ENCODE results near the gene PRPF6. TPM values are rescaled to one million over a fixed set of nuclear protein-coding genes. Genes with fewer than 3 reads are reported as not detected.

The PRPF6 gene
- polyA plus RNA-seq, 1 donor from 2014 or later: 91.9 TPM

- Histone ChIP-seq H3K27ac (ENCODE audit: low read length) (no peak overlapping the region), H3F3A (ENCODE audit: insufficient read depth, low read length, poor library complexity, severe bottlenecking) (no peaks in the 10 kb centered on the region), H3K79me2 (replicated peaks; ENCODE audit: insufficient read depth, low read length) (peaks cover 5% of the 10 kb centered on the region), H3K9ac (ENCODE audit: low read length) (no peak overlapping the region), H3K9me3 (ENCODE audit: low read length) (no peaks in the 10 kb centered on the region), H3K27me3 (ENCODE audit: insufficient read depth, low read depth, low read length) (no peaks in the 10 kb centered on the region), H4K20me1 (ENCODE audit: insufficient read depth) (no peaks in the 10 kb centered on the region), H3K36me3 (ENCODE audit: insufficient read depth, low read length) (no peaks in the 10 kb centered on the region), H2AFZ (ENCODE audit: low read depth, low read length) (no peak overlapping the region), H3K4me3 (ENCODE audit: low read length) (no peak overlapping the region), H3K9me2 (ENCODE audit: insufficient read depth, low read length) (no peaks in the 10 kb centered on the region), H3K4me2 (ENCODE audit: low read length) (no peak overlapping the region)
- TF ChIP-seq MXI1 (conservative IDR thresholded peaks at IDR 0.05; ENCODE audit: poor library complexity, severe bottlenecking) (no peak), POLR2AphosphoS5 (IDR thresholded peaks at IDR 0.05) (no peak), SMC3 (conservative IDR thresholded peaks at IDR 0.05; ENCODE audit: poor library complexity) (no peak), CTCF (IDR thresholded peaks at IDR 0.05; ENCODE audit: poor library complexity, severe bottlenecking) (no peak), EZH2 (IDR thresholded peaks at IDR 0.05; ENCODE audit: borderline replicate concordance, insufficient read depth, low read length, poor library complexity, severe bottlenecking) (no peak), REST (IDR thresholded peaks at IDR 0.05; ENCODE audit: borderline replicate concordance) (no peak), TAF1 (IDR thresholded peaks at IDR 0.05; ENCODE audit: low read depth) (no peak), EP300 (conservative IDR thresholded peaks at IDR 0.05; ENCODE audit: poor library complexity, severe bottlenecking) (no peak), RAD21 (conservative IDR thresholded peaks at IDR 0.05) (no peak)
Measured at GRCh38 chr20:63963784-63964301, 17.1 kb upstream of the PRPF6 start.

GRCh38 chr20:63964412-63964811, 16.5 kb upstream of the PRPF6 start:
- peaks cover 8% of the 10 kb centered on the region for H3K79me2 ChIP-seq (replicated peaks; ENCODE audit: insufficient read depth, low read length)
- H3K9me3 ChIP-seq (ENCODE audit: low read length): no peaks in the 10 kb centered on the region
- no peak overlapping the region for H3K9ac ChIP-seq (ENCODE audit: low read length)
- H2AFZ ChIP-seq (ENCODE audit: low read depth, low read length): no peak overlapping the region
- H3F3A ChIP-seq (ENCODE audit: insufficient read depth, low read length, poor library complexity, severe bottlenecking): no peaks in the 10 kb centered on the region
- H3K27me3 ChIP-seq (ENCODE audit: insufficient read depth, low read depth, low read length): no peaks in the 10 kb centered on the region
- TF ChIP-seq POLR2AphosphoS5 (IDR thresholded peaks at IDR 0.05) (no peak), EP300 (conservative IDR thresholded peaks at IDR 0.05; ENCODE audit: poor library complexity, severe bottlenecking) (no peak), TAF1 (IDR thresholded peaks at IDR 0.05; ENCODE audit: low read depth) (no peak), EZH2 (IDR thresholded peaks at IDR 0.05; ENCODE audit: borderline replicate concordance, insufficient read depth, low read length, poor library complexity, severe bottlenecking) (no peak), RAD21 (conservative IDR thresholded peaks at IDR 0.05) (no peak), REST (IDR thresholded peaks at IDR 0.05; ENCODE audit: borderline replicate concordance) (no peak), MXI1 (conservative IDR thresholded peaks at IDR 0.05; ENCODE audit: poor library complexity, severe bottlenecking) (no peak), SMC3 (conservative IDR thresholded peaks at IDR 0.05; ENCODE audit: poor library complexity) (no peak), CTCF (IDR thresholded peaks at IDR 0.05; ENCODE audit: poor library complexity, severe bottlenecking) (no peak)
- H3K27ac ChIP-seq (ENCODE audit: low read length): no peak overlapping the region
- no peaks in the 10 kb centered on the region for H3K9me2 ChIP-seq (ENCODE audit: insufficient read depth, low read length)
- no peak overlapping the region for H3K4me3 ChIP-seq (ENCODE audit: low read length)
- no peaks in the 10 kb centered on the region for H4K20me1 ChIP-seq (ENCODE audit: insufficient read depth)
- no peak overlapping the region for H3K4me2 ChIP-seq (ENCODE audit: low read length)
- no peaks in the 10 kb centered on the region for H3K36me3 ChIP-seq (ENCODE audit: insufficient read depth, low read length)
